Globus pallidus (tissue), 1 donor: ENCODE results near the gene ZZZ3.
"Not testable (repeated sequence)": the region's sequence is repeated elsewhere in the genome, so short reads cannot be mapped to it uniquely, and the experiment has no call there.

Experiments used
- DNase-seq: peaks from one replicate; pipeline ENCODE4 v3.0.0-alpha.2; 2015; ENCODE audit warnings: low spot score

The ZZZ3 gene

DNA sequence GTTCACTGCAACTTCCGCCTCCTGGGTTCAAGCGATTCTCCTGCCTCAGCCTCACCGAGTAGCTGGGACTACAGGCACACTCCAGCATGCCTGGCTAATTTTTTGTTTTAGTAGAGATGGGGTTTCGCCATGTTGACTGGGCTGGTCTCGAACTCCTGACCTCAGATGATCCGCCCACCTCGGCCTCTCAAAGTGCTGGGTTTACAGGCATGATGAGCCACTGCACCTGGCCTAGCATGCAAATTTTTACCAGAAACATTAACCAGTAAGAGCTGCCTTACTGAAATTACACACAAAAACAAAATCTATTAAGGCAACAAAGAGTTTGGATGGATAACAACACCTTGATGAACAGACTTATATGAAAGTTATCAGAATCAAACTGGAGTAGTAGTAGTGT, 12.1 kb downstream of the ZZZ3 start:
- no peak for DNase-seq

DNA sequence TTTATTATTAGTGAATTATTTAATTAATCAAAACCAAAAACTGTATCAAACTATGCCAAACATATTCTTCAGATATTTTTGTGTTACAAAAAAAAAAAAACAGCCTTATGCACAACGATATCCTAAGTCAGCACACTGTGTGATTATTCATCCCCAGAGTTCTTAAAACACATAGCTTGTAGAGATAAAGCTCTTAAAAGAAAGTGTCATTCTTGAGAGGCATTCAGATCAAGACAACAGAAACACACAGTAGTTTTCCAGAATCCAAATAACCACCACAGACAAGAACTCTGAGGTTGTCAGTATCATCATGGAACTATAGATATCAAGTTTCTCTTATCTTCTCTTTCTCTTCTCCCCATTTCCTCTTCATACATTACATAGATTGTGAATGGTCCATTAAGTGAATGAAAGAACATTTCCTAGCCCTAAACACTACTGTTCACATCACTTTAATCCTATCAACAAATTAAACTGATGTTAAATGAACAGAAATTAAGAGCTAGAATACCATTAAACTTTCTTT, 13.5 kb downstream of the ZZZ3 start:
- no peak for DNase-seq

DNA sequence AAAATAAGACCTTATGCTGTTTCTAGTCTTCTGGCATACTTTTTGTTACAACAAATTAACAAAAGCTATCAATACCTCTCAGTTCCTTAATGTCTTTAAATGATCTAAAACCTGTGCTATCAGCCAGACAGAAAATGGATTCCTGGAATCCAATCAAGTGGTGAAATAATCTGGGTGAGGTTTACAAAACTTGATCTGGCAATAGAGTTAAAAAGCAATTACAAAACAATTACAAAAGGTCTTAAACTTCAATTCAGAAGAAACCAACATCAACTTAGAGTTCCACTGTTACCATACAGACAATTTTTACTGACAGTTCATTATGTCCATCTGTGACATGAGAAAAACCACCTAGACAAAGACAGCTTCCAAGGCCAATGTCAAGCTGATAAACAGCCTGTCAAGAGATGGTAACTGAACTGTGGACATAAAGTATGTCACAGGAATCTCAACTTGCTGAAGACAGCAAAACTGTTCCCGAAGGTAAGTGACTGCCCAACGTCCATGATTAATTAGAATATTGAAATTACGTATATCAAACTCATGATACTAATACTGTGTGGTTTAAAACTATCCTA, 17.4 kb downstream of the ZZZ3 start:
- no peak for DNase-seq

DNA sequence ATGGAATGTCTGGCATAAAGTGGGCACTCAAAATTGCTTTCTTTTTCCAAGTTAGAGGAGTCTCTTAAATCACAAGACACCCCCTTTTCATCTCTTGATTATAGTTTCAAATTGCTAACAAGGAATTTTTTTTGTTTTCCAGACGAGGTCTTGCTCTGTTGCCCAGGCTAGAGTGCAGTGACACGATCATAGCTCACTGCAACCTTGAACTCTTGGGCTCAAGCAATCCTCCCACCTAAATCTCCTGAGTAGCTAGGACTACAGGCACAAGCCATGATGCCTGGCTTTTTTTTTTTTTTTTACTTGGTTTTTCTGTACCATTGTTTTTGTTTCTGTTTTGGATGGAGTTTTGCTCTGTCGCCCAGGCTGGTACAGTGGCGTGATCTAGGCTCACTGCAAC, 20.8 kb downstream of the ZZZ3 start:
- no peak for DNase-seq

DNA sequence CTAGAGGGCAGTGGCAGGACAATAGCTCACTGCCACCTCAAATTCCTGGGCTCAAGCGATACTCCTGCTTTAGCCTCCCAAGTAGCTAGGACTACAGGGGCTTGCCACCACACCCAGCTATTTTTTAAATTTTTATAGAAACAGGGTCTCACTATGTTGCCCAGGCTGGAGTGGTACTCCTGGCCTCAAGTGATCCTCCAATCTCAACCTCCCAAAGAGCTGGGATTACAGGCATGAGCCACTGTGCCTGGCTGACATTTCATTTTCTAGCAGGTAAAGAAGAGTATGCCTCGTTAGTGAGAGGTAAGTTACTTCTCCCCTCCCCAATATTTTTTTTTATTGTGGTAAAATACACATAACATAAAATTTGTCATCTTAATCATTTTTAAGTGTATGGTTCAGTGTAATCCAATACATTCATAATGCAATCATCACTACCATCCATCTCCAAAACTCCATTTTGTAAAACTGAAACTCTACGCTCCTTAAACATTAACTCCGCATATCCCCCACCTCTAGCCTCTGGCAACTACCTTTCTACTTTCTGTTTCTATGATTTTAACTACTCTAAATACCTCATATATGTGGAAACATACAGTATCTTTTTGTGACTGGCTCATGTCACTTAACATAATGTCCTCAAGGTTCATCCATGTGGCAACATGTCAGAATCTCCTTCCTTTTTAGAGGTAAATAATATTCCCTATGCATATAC, 22.4 kb downstream of the ZZZ3 start:
- no peak for DNase-seq

DNA sequence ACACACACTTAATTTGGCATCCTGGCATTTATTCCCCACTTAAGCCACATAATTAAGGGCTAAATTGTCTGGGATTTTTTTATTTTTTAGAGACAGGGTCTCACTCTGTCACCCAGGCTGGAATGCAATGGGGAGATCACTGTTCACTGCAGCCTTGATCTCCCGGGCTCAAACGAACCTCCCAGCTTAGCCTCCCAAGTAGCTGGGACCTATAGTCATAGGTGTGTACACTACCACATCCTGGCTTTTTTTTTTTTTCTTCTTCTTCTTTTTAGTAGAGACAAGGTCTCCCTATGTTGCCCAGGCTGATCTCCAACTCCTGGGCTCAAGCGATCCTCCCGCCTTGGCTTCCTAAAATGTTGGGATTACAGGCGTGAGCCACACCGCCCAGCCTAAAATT, 24.2 kb downstream of the ZZZ3 start:
- no peak for DNase-seq

DNA sequence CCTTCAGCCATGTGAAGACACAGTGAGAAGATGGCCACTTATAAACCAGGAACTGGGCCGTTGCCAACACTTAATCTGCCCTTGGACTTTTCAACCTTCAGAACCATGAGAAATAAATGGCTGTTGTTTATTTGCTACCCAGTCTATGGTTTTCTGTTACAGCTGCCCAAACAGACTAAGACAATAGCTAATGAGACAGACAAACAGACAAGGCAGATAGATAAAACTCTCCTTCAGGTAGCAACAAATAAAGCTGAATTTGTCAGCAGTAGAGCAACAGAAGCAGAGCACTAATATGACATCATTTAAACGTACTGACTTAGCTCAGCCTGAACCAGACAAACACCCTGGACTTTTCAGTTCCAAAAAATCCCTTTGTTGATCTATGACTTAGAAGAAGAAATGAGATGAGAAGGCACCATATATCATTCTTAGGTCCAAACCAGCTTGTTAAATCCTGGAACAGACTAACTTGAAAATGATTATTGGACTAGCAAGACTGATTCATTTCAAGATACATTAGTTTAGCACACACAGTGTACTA, 27.0 kb downstream of the ZZZ3 start:
- DNase-seq, result no peak

DNA sequence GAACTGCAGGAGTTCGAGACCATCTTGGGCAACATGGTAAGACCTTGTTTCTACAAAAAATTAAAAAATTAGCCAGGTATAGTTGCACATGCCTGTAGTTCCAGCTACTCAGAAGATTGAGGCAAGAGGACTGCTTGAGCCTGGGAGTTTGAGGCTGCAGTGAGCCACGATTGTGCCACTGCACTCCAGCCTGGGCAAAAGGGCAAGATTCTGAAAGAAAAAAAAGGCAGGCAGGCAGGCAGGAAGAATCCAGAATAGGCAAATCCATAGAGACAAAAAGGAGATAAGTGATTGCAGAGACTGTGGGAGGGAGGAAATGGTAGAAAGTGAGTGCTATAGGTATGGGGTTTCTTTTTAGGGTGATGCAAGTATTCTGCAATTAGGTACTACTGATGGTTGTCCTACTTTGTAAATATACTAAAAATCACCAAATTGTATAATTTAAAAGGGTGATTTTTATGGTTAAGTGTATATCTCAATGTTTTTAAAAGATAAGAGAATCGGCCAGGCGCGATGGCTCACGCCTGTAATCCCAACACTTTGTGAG, 29.4 kb downstream of the ZZZ3 start:
- DNase-seq, result no peak

DNA sequence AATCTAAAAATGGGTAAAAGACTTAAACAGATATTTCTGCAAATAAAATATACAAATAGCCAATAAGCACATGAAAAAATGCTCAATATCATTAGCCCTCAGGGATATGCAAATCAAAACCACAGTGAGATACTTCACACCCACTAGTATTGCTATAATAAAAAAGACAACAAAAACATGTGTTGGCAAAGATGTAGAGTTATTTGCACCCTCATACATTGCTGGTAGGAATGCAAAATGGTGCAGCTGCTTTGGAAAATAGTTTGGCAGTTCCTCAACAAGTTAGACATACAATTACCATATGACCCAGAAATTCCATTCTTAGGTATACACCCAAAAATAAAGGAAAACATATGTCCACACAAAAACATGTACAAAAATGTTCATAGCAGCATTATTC, 30.2 kb downstream of the ZZZ3 start:
- no peak for DNase-seq

DNA sequence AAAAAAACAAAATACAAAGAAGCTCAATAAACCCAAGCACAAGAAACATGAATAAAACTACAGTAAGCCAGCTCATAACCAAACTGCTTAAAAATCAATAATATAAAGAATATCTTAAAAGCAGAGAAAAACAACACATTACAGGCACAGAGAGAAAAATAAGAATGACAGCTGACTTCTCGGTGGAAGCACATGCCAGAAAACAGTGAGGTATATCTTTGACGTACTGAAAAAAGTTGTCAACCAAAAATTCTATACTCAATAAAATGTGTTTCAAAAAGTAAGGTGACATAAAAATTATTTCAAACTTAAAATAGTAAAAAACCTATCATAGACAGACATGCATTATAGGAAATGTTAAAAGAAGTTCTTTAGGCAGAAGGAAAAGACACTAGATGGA, 33.3 kb downstream of the ZZZ3 start:
- DNase-seq, result no peak

DNA sequence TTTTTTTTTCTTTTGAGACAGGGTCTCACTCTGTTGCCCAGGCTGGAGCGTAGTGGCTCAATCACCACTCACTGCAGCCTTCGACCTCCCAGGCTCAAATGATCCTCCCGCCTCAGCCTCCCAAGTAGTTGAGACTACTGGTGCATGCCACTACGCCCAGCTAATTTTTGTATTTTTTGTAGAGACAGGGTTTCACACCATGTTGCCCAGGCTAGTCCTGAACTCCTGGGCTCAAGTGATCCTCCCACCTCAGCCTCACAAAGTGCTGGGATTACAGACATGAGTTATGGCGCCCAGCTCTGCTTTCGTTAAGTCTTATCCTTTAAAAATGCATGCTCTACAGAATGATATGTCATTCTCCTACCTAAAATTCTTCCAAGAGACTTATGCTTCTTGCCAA, 36.2 kb downstream of the ZZZ3 start:
- not testable (repeated sequence) for DNase-seq

DNA sequence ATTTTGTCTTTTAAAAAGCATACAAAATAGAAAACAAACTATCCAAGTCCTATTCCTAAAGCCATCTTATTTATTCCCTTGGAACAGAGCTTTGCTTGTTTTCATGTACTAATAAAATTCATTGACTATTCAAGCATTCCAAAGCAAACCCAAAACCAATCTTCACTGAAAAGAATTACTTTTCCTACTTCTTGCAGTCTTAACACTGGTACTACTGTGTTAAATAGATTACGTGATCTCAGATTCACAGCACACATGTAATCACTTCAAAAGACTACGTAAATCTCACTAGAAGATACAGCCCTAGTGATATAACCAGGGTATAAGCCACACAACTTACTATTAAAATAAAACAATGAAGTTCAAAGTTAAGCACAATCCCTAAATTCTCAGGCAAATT, 39.0 kb downstream of the ZZZ3 start:
- DNase-seq, result peak; percentile 43

DNA sequence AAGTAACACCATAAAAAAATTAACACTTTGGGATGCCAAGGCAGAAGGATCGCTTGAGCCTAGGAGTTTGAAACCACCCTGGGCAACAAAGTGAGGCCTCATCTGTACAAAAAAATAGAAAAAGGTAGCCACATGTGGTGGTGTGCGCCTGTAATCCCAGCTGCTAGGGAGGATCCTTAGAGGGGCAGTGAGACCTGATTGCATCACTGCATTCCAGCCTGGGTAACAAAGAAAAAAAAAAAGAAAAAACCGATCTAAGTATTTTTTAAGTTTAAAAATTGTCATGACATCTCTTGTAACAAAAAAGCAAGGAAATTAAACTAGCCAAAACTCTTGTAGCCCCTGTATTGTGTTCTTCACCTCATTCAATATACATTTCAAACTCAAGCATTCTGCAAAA, 39.5 kb downstream of the ZZZ3 start:
- DNase-seq, result no peak

DNA sequence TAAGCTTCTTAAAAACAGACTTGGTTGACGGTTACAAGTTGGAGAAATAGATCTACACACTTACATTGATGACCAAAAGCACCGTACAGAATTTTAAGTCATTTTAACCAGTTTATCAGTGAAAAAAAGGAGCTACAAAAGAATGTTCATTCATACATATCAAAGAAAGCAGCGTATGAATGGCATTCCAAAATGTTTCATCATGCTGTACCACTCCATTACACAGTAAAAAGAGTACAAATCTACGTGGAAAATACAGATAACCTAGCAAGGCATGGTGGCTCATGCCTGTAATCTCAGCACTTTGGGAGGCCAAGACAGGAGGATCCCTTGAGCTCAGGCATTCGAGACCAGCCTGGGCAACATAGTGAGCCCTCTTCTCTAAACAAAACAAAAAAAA, 40.3 kb downstream of the ZZZ3 start:
- no peak for DNase-seq

DNA sequence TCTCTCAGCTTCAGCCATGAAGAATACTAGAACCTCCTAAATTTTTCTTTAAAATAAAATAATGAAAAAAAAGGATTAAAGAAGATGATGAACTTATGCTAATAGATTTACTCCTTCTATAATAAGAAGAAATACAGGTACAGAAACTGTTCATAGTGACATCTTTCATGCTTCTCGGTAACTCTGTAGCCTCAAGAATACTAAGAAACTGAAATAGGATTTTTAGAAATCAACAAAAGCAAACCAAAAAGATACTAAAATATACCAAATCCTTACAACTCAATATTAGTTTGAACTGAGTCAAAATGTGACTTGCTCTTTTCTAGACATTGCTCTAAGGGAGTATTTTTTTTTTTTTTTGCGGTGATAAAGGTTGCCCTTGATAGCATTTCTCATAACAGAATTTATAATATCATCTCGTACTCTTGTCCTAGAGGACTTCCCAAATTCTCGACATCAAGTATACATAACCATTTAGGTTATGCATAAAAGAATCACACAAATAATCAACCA, 42.8 kb downstream of the ZZZ3 start:
- no peak for DNase-seq

DNA sequence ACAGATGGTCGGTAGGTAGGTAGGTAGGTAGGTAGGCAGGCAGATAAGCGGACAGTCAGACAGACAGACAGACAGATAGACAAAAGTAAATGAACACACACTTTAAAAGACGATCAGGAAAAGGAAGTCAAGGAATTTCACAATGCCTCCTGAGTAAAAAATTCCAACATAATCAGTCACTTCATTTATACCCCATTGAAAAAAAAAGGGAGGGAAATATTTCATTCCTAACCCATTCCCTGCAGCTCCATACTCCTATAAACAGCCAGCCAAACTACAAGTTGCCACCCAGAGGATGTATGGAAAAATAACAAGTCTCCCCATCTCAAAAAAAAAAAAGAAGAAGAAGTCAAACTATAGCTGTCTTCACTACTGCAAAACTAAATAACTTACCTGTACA, 43.4 kb downstream of the ZZZ3 start:
- DNase-seq, result no peak

DNA sequence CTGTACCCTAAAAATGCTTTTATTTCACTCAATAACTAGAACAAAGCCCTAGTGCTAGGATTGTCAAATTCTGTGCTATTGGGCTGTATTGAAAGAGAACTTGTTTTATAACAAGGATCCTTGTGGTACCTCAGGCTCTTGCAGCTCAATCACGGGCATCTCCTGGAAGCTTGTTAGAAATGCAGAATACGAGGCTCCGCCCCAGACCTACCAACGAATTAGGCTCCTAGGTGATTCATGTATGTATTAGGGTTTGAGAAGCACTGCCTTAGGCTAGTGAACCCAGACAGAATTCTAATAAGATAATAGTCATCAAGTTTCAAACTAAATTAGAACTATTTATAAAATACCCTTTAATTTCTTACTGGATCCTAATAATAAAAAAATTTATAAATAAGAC, 45.6 kb downstream of the ZZZ3 start:
- no peak for DNase-seq
